Gastroesophageal sphincter (tissue), 4 donors: ENCODE data around the gene PIGZ. TPM values are rescaled to one million over a fixed set of nuclear protein-coding genes. Genes with fewer than 3 reads are reported as not detected.

Experiments used
- ATAC-seq: fragments of 150-250 bp; one replicate; pipeline ENCODE4 v1.9.1; 2016; ENCODE audit warnings: mild to moderate bottlenecking, moderate library complexity
- H3K27ac ChIP-seq, 4 donors: fragments of 200-600 bp; sonication (generic) in 3 of 4; 1 replicate in 3 of 4; 2 replicates in 1 of 4; pipeline ENCODE4 v1.5.1; 2016 to 2019
- H3K27me3 ChIP-seq: fragments of 200-600 bp; sonication (generic); one replicate; pipeline ENCODE4 v1.5.1; 2019
- H3K36me3 ChIP-seq, 2 donors: fragments of 200-600 bp; sonication (generic); one replicate each; pipeline ENCODE4 v1.5.1; 2019; ENCODE audit warnings: control low read depth in 1 of 2
- H3K4me1 ChIP-seq, 3 donors: fragments of 200-600 bp; sonication (generic); 1 replicate in 2 of 3; 2 replicates in 1 of 3; pipeline ENCODE4 v1.5.1; 2016 to 2019; ENCODE audit warnings: control low read depth in 2 of 3
- H3K4me3 ChIP-seq, 2 donors: fragments of 200-600 bp; sonication (generic); one replicate each; pipeline ENCODE4 v1.5.1; 2019; ENCODE audit warnings: mild to moderate bottlenecking in 1 of 2, moderate library complexity in 1 of 2
- H3K9me3 ChIP-seq, 3 donors: fragments of 200-600 bp; sonication (generic); one replicate each; pipeline ENCODE4 v1.5.1; 2017 to 2019; ENCODE audit warnings: control low read depth in 2 of 3
- EP300 ChIP-seq: sonication (generic); formaldehyde crosslinking; IDR thresholded peaks from one replicate; pipeline ENCODE4 v1.6.1; 2017; ENCODE audit warnings: antibody characterized with exemption, mild to moderate bottlenecking
- POLR2A ChIP-seq, 2 donors: fragments of 450-650 bp; IDR thresholded peaks; one replicate each; pipeline ENCODE4 v1.6.1; 2017; ENCODE audit warnings: antibody characterized with exemption in 2 of 2, mild to moderate bottlenecking in 2 of 2, moderate library complexity in 1 of 2
- POLR2AphosphoS5 ChIP-seq: sonication (generic); formaldehyde crosslinking; IDR thresholded peaks from one replicate; pipeline ENCODE4 v1.6.1; 2017; ENCODE audit warnings: antibody characterized with exemption
- WGBS, 2 donors: methylation state at CpG; one replicate each; pipeline ENCODE4 v1.1.5; 2018; ENCODE audit warnings: low coverage in 1 of 2; 5-methylcytosine and 5-hydroxymethylcytosine counted together
- total RNA-seq, 4 donors: library from RNA; depleted of rRNA; stranded (reverse); fragments of >200 nt; gene quantifications; one replicate each; pipeline ENCODE4 v1.1.0, GENCODE V29; 2016
- TF ChIP-seq, protein P1 (sequence below), 4 experiments: fragments of 200-600 bp in 2 of 4; fragments of 450-650 bp in 2 of 4; sonication (generic) in 1 of 4; IDR thresholded peaks; one replicate each; pipeline ENCODE4 v1.5.1; 2017 to 2019; ENCODE audit warnings: antibody characterized with exemption in 4 of 4, mild to moderate bottlenecking in 2 of 4, moderate library complexity in 2 of 4

The PIGZ gene
- total RNA-seq, 4 donors from 2014 or later = 5.0 to 15.3 (median 10.5) TPM

DNA sequence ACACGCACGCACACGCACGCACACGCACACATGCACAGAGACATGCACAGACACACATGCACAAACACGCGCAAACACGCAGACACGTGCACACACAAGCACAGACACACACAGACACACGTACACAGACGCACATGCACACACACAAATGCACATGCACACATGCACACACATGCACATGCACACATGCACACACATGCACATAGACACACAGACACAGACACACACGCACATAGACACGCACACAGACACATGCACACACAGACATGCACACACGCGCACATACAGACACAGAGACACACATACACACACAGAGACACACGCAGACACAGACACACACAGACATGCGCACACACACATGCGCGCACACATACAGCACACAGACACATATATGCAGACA, 26.4 kb upstream of the PIGZ start:
- Histone ChIP-seq H3K27me3 (no peaks in the 10 kb centered on the region), H3K36me3 (no peaks in the 10 kb centered on the region), H3K4me1 (no peaks in the 10 kb centered on the region), H3K27ac (no peak overlapping the region), H3K9me3 (peaks cover 0 to 4% (median 0%) of the 10 kb centered on the region in 3 donors), H3K4me3 (no peak overlapping the region)
- no peak for TF ChIP-seq EP300
- no peak for TF ChIP-seq POLR2A (IDR thresholded peaks at IDR 0.05)
- TF ChIP-seq, protein P1, sequence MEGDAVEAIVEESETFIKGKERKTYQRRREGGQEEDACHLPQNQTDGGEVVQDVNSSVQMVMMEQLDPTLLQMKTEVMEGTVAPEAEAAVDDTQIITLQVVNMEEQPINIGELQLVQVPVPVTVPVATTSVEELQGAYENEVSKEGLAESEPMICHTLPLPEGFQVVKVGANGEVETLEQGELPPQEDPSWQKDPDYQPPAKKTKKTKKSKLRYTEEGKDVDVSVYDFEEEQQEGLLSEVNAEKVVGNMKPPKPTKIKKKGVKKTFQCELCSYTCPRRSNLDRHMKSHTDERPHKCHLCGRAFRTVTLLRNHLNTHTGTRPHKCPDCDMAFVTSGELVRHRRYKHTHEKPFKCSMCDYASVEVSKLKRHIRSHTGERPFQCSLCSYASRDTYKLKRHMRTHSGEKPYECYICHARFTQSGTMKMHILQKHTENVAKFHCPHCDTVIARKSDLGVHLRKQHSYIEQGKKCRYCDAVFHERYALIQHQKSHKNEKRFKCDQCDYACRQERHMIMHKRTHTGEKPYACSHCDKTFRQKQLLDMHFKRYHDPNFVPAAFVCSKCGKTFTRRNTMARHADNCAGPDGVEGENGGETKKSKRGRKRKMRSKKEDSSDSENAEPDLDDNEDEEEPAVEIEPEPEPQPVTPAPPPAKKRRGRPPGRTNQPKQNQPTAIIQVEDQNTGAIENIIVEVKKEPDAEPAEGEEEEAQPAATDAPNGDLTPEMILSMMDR (IDR thresholded peaks at IDR 0.05) = no peak
- no peak for TF ChIP-seq POLR2AphosphoS5
- ATAC-seq = no peak
- 83 to 88% methylated on average over 5 to 6 of the region's 19 CpGs for WGBS, 2 donors

DNA sequence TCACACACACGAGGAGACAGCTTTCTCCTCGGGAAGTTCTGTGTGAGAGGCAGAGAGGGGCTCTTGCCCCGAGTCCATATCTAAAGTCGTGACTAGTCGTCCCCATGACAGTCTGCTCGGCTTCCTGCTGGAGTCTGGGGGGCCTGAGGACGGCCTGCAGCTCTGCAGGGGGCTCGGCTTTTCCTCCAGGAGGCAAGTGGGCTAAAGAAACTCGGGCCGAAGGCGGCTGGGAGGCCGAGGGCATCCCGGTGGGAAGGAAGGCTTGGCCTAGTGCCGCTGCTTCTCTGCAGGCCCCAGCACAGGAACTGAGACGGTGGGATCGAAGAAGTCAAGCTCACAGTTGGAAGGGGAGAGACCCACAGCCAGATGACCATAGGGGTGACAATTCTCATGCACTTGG, 25.4 kb upstream of the PIGZ start:
- ATAC-seq = no peak
- TF ChIP-seq EP300 (no peak), POLR2A (IDR thresholded peaks at IDR 0.05) (no peak), POLR2AphosphoS5 (no peak)
- TF ChIP-seq, protein P1 (IDR thresholded peaks at IDR 0.05) = no peak
- WGBS, 2 donors = 73% methylated on average over 7 of the region's 16 CpGs; no CpG with 5 or more reads in 1 of the 2 donors

DNA sequence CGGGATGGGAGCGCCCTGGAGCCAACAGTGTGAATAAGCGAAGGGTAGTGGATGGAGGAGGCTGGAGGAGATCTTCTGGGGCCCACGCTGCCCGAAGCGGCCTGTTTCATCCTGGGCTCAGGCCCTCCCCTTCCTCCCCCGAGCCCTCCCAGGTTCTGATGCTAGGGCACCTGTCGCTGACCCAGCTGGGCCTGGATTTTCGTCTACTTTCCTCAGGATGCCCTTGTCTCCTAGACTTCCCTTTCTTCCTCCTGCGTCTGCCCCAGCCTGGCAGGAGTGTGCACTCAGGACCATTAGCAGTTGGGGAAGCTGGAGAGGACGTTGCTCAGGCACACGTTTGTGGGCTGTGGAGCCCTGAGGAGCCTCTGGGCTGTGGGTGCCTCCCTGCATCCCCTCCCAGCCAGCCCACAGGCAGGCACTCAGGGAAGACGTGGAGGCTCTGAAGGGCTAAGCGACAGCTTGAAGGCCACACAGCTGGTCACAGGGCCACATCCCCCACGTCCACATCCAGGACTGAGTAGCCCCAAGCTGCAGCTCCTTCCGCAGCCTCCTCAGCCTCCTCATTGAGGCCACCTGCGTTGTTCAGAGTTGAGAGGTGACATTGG, 23.9 kb upstream of the PIGZ start:
- no peaks in the 10 kb centered on the region for H3K27me3 ChIP-seq
- H3K4me1 ChIP-seq = no peaks in the 10 kb centered on the region
- no peak for ATAC-seq
- H3K9me3 ChIP-seq = no peaks in the 10 kb centered on the region
- no peak overlapping the region for H3K27ac ChIP-seq
- H3K4me3 ChIP-seq = no peak overlapping the region
- 35% methylated on average over 2 of the region's 17 CpGs; no CpG with 5 or more reads in 1 of the 2 donors for WGBS, 2 donors
- H3K36me3 ChIP-seq = no peaks in the 10 kb centered on the region
- no peak for TF ChIP-seq EP300
- TF ChIP-seq POLR2A (IDR thresholded peaks at IDR 0.05) = no peak
- TF ChIP-seq, protein P1 (IDR thresholded peaks at IDR 0.05) = no peak
- TF ChIP-seq POLR2AphosphoS5 = no peak

More for the DNA sequence above, 25.4 kb upstream of the PIGZ start:
- H3K27ac ChIP-seq = no peak overlapping the region
- no peak overlapping the region for H3K4me3 ChIP-seq
- no peaks in the 10 kb centered on the region for H3K4me1 ChIP-seq
- H3K36me3 ChIP-seq = no peaks in the 10 kb centered on the region
- peaks cover 0 to 3% (median 0%) of the 10 kb centered on the region in 3 donors for H3K9me3 ChIP-seq
- no peaks in the 10 kb centered on the region for H3K27me3 ChIP-seq

DNA sequence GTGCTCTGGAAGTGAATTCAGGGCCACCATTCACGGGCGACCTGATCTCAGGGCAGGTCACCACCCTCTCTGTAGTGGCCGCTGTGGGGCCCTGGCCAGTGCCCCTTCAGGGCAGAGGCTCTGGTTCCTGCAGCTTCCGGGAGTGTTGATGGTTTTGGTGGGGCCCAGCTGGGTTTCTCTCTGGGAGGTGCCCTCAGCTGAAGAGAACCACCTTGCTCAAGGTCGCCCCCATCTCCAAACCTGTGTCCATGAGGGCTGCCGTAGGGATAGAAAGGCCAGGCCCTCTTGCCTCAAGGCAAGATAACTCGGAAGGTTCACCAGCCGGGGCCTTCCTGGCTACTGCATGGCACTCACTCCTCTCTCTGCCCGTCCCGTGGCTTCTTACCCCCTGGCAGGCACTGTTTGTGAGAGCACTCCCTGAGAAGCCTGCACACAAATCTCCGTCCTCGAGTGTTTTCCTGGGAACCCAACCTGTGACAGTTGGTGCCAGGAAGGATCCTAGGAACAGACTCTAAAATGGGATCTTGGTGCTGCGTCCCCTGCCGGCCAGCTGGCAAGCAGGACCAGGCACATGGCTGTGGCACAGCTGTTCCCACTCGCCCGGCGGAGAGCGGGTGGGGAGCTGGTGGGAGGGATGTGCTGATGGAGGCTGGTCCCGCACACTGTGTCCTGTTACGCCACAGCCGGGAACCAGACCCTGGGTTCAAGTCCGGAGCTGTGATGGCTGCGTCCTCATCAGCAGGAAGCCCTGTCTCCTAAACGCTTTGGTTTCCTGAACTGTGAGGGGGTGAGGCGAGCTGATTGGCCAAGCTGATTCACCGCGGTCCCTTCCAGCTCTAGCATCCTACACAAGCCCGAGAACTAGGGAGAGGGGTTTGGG, 23.2 kb upstream of the PIGZ start:
- H3K4me1 ChIP-seq = no peaks in the 10 kb centered on the region
- H3K4me3 ChIP-seq = no peak overlapping the region
- no peaks in the 10 kb centered on the region for H3K9me3 ChIP-seq
- H3K27me3 ChIP-seq = peaks cover 5% of the 10 kb centered on the region
- ATAC-seq = no peak
- H3K27ac ChIP-seq = no peak overlapping the region
- 100% methylated on average over 1 to 2 of the region's 28 CpGs for WGBS, 2 donors
- TF ChIP-seq, protein P1 (IDR thresholded peaks at IDR 0.05) = no peak
- TF ChIP-seq POLR2A (IDR thresholded peaks at IDR 0.05) (no peak), POLR2AphosphoS5 (no peak), EP300 (no peak)
- H3K36me3 ChIP-seq = no peaks in the 10 kb centered on the region
